PFSK-1 (cell line): Measurements from ENCODE around the gene KNSTRN.

ENCODE experiments used
- FOXP2 ChIP-seq: optimal IDR thresholded peaks from 2 replicates; pipeline ENCODE3; 2011; ENCODE audit warnings: borderline replicate concordance, control low read depth, inconsistent platforms; ENCODE audit not compliant: insufficient read depth; ENCODE audit errors: extremely low read length, extremely low read depth
- POLR2AphosphoS5 ChIP-seq: IDR thresholded peaks from 2 replicates; pipeline ENCODE4 v1.6.1; 2012; ENCODE audit warnings: low read depth, mild to moderate bottlenecking, control low read depth, low read length, moderate library complexity
- SIN3A ChIP-seq: IDR thresholded peaks from 2 replicates; pipeline ENCODE4 v1.6.1; 2012; ENCODE audit warnings: mild to moderate bottlenecking, low read length, moderate library complexity, borderline replicate concordance; ENCODE audit not compliant: insufficient read depth
- TAF1 ChIP-seq: IDR thresholded peaks from 2 replicates; pipeline ENCODE4 v1.6.1; 2012; ENCODE audit warnings: low read length, control low read depth, borderline replicate concordance; ENCODE audit not compliant: insufficient read depth
- TF ChIP-seq, protein P1 (sequence below), 2 experiments: IDR thresholded peaks; 2 replicates each; pipeline versions ENCODE4 v1.6.1 to v1.8.0; 2011 to 2012; ENCODE audit warnings: low read depth in 2 of 2, low read length in 2 of 2, control low read depth in 1 of 2, inconsistent platforms in 1 of 2, mild to moderate bottlenecking in 1 of 2, moderate library complexity in 1 of 2; ENCODE audit not compliant: insufficient read depth in 1 of 2

KNSTRN gene

DNA sequence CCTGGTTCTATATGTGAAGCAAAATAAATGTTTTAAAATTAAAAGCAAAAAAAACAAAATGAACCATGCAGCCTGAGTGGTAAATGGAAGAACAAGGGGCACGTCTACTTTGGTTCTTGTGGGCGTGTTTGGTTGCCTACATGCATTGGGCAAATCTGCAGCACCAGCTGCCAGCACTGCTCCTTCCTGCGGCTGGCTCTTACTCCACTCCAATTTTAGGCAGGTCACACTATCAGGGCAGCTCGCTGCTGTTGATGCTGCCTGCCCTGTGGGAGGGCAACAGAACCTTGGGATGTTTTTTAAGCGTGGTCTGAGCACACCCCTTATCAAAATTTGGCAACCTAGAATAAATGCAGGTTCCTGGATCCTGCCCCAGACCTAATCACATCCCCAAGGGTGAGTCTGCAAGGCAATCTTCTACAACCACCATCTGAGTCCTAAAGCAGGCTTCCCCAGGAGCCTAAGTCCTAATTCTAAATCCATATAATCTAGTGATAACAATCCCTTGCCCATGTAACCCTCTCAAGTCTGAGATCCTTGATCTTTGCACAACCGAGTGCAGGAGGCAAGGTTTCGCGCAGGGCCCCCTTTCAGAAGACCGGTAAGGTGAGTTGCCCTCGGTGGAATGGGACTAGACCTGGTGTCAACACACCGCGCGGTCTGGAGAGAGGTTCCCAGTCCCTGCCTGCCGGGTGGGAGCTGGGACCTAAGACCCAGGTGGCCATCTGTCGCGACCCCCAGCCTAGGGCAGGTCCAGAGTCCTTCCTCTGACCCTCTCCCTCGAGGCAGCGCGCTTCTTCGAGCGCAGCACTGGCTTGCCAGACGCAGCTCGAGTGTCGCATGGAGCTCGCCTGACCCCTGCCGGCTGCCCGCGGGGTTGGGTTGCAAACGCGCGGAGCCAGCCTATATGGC lies 39.0 kb downstream of the KNSTRN start:
- TF ChIP-seq FOXP2: peak; percentile 86
- TF ChIP-seq, protein P1, sequence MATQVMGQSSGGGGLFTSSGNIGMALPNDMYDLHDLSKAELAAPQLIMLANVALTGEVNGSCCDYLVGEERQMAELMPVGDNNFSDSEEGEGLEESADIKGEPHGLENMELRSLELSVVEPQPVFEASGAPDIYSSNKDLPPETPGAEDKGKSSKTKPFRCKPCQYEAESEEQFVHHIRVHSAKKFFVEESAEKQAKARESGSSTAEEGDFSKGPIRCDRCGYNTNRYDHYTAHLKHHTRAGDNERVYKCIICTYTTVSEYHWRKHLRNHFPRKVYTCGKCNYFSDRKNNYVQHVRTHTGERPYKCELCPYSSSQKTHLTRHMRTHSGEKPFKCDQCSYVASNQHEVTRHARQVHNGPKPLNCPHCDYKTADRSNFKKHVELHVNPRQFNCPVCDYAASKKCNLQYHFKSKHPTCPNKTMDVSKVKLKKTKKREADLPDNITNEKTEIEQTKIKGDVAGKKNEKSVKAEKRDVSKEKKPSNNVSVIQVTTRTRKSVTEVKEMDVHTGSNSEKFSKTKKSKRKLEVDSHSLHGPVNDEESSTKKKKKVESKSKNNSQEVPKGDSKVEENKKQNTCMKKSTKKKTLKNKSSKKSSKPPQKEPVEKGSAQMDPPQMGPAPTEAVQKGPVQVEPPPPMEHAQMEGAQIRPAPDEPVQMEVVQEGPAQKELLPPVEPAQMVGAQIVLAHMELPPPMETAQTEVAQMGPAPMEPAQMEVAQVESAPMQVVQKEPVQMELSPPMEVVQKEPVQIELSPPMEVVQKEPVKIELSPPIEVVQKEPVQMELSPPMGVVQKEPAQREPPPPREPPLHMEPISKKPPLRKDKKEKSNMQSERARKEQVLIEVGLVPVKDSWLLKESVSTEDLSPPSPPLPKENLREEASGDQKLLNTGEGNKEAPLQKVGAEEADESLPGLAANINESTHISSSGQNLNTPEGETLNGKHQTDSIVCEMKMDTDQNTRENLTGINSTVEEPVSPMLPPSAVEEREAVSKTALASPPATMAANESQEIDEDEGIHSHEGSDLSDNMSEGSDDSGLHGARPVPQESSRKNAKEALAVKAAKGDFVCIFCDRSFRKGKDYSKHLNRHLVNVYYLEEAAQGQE (IDR thresholded peaks at IDR 0.05; ENCODE audit: insufficient read depth in 1 of 2, low read depth in 2 of 2, low read length in 2 of 2): no peak

DNA sequence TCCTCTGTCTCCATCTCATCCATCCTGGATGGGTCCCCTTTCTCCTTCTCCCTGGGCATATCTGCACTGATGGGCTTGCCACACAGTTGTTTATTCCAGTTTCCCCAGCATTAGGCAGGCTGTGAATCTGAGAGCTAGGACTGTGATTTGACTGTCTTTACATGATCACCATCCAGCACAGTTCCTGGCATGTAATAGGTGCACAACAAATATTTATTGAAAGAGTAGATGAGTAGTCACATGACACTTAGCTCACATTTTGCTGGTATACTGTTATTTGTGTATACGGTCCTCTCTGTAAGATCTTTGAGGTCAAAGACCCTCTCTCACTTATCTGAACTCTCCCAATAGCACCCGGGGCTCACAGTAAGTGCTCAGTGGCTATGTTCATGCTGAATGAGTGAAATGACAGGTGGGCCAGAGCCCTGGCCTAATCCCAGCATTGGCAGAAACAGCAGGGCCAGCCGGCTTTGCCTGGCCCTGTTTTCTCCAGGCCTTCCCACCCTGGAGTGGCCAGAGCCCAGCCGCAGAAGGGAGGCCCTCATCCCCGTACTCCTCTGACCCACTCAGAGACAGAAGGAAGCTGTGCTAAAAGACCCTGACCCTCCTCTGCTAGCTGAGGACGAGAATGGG lies 42.1 kb downstream of the KNSTRN start:
- TF ChIP-seq, protein P1 (IDR thresholded peaks at IDR 0.05; ENCODE audit: insufficient read depth in 1 of 2, low read depth in 2 of 2, low read length in 2 of 2): no peak
- TF ChIP-seq TAF1 (no peak), SIN3A (no peak), FOXP2 (no peak), POLR2AphosphoS5 (no peak)

DNA sequence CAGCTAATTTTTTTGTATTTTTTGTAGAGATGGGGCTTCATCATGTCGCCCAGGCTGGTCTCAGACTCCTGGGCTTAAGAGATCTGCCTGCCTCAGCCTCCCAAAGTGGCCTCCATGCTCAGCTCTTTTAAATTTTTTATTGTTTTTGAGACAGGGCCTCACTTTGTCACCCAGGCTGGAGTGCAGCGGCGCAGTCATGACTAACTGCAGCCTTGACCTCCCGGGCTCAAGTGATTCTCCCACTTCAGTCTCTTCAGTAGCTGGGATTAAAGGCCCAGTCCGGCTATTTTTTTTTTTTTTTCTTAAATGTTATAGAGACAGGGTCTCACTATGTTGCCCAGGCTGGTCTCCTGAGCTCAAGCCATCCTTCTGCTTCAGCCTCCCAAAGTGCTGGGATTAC lies 43.2 kb downstream of the KNSTRN start:
- TF ChIP-seq FOXP2 (no peak), POLR2AphosphoS5 (no peak), TAF1 (no peak), SIN3A (no peak)
- TF ChIP-seq, protein P1 (IDR thresholded peaks at IDR 0.05; ENCODE audit: insufficient read depth in 1 of 2, low read depth in 2 of 2, low read length in 2 of 2): no peak

DNA sequence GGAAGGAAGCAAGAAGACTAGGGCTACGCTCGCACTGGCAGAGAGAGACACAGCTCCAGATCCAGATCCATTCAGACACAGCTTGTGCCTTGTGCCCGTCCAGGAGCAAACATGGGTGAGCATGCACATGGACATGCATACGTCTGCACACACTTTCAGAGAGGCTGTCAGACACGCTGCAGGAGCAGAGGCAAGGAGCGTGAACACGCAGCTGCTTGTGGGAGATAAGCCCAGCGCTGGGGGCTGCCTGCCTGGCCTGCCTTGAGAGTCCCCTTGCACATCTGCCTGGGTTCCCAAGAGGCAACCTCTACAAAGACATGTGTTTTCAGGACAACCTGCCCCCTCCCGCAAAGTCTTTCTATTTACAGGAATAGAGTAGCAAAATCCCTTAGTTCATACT lies 44.7 kb downstream of the KNSTRN start:
- no peak for TF ChIP-seq FOXP2
- TF ChIP-seq, protein P1 (IDR thresholded peaks at IDR 0.05; ENCODE audit: insufficient read depth in 1 of 2, low read depth in 2 of 2, low read length in 2 of 2): no peak
- TF ChIP-seq TAF1: no peak
- no peak for TF ChIP-seq SIN3A
- TF ChIP-seq POLR2AphosphoS5: no peak

DNA sequence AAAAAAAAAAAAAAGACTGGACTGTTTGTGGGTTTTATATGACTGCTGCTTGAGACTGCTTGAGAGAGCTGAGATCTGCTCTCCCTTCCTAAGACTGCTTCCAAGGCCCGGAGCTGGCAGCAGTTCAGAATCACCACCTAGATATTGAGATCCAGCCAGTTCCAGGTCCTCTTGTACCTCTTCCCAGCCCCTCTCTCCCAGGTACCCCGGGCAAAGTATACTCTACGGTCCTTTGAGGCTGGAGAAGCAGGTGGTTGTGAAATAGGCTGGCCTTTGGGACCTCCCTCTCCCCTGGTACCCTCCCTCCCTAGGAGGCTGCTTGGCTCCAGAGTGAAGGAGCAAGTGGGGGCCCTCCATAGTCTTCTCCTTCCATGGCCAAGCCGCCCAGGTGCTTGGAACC lies 45.7 kb downstream of the KNSTRN start:
- no peak for TF ChIP-seq SIN3A
- TF ChIP-seq TAF1: no peak
- TF ChIP-seq, protein P1 (IDR thresholded peaks at IDR 0.05; ENCODE audit: insufficient read depth in 1 of 2, low read depth in 2 of 2, low read length in 2 of 2): no peak
- TF ChIP-seq POLR2AphosphoS5: no peak
- TF ChIP-seq FOXP2: no peak
